Breast epithelium (tissue), 4 donors: Measurements from ENCODE around the gene APIP. TPM values are rescaled to one million over a fixed set of nuclear protein-coding genes. Genes with fewer than 3 reads are reported as not detected.
A peak's percentile ranks its signal among the peaks of the same experiment; 100 is the strongest.

Experiments
- DNase-seq, 2 donors: peaks; one replicate each; pipeline ENCODE4 v3.0.0-alpha.2; 2019; ENCODE audit warnings: low spot score in 2 of 2
- H3K27ac ChIP-seq, 2 donors: fragments of 200-600 bp; sonication (generic) in 1 of 2; one replicate each; pipeline ENCODE4 v1.5.1; 2016 to 2019; ENCODE audit warnings: mild to moderate bottlenecking in 1 of 2
- H3K27me3 ChIP-seq, 2 donors: fragments of 200-600 bp; sonication (generic) in 1 of 2; one replicate each; pipeline versions ENCODE4 v1.5.1 to v1.6.0; 2017 to 2019; ENCODE audit warnings: control low read depth in 1 of 2, mild to moderate bottlenecking in 1 of 2
- H3K36me3 ChIP-seq: fragments of 200-600 bp; one replicate; pipeline ENCODE4 v1.5.1; 2019
- H3K4me1 ChIP-seq, 2 donors: fragments of 200-600 bp; sonication (generic); one replicate each; pipeline ENCODE4 v1.5.1; 2016 to 2019; ENCODE audit warnings: control low read depth in 1 of 2
- H3K4me3 ChIP-seq, 3 donors: fragments of 200-600 bp; sonication (generic); 1 replicate in 2 of 3; 2 replicates in 1 of 3; pipeline ENCODE4 v1.5.1; 2016 to 2019; ENCODE audit warnings: mild to moderate bottlenecking in 3 of 3, moderate library complexity in 2 of 3
- H3K9me3 ChIP-seq, 2 donors: fragments of 200-600 bp; sonication (generic) in 1 of 2; one replicate each; pipeline ENCODE4 v1.5.1; 2016 to 2019; ENCODE audit warnings: control low read depth in 1 of 2
- POLR2A ChIP-seq: fragments of 450-650 bp; IDR thresholded peaks from one replicate; pipeline ENCODE4 v1.6.1; 2016; ENCODE audit warnings: antibody characterized with exemption, mild to moderate bottlenecking, moderate library complexity
- POLR2AphosphoS5 ChIP-seq, 3 donors: sonication (generic); formaldehyde crosslinking; IDR thresholded peaks; one replicate each; pipeline ENCODE4 v1.6.1; 2017; ENCODE audit warnings: antibody characterized with exemption in 3 of 3
- intact Hi-C: fragments of 100-400 bp; cut with DNase I; formaldehyde crosslinking; loops from one replicate; pipeline ENCODE4 v1.15.1; 2023; ENCODE audit warnings: low total_unique reads
- total RNA-seq, 3 donors: library from RNA; depleted of rRNA; stranded (reverse); fragments of >200 nt; gene quantifications; one replicate each; pipeline ENCODE4 v1.1.0, GENCODE V29; 2016
- TF ChIP-seq, protein P1 (sequence below), 3 donors: fragments of 450-650 bp; IDR thresholded peaks; one replicate each; pipeline ENCODE4 v1.5.1; 2016 to 2017; ENCODE audit warnings: antibody characterized with exemption in 3 of 3, mild to moderate bottlenecking in 3 of 3, moderate library complexity in 3 of 3

Gene APIP
- total RNA-seq, 3 donors from 2014 or later = 27.7 to 46.4 (median 29.8) TPM

DNA sequence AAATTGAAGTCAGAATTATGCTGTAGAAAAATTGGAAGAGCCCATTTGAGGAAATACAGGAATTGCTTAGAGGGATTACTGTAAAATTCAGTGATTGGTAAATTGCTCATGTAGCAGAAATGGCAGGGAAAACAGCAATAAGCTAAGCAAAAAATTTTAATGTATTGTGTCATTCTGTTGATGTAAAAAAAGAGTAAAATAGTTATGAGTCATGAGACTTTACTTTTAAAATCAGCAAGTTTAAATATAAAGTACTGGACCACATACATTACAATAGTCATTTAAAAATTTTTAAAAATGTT, 10.6 kb upstream of the APIP start:
- Histone ChIP-seq H3K27me3 (no peaks in the 10 kb centered on the region), H3K36me3 (no peaks in the 10 kb centered on the region), H3K4me1 (peaks cover 0 to 9% of the 10 kb centered on the region in 2 donors), H3K4me3 (no peak overlapping the region), H3K9me3 (no peaks in the 10 kb centered on the region), H3K27ac (no peak overlapping the region)
- TF ChIP-seq, protein P1, sequence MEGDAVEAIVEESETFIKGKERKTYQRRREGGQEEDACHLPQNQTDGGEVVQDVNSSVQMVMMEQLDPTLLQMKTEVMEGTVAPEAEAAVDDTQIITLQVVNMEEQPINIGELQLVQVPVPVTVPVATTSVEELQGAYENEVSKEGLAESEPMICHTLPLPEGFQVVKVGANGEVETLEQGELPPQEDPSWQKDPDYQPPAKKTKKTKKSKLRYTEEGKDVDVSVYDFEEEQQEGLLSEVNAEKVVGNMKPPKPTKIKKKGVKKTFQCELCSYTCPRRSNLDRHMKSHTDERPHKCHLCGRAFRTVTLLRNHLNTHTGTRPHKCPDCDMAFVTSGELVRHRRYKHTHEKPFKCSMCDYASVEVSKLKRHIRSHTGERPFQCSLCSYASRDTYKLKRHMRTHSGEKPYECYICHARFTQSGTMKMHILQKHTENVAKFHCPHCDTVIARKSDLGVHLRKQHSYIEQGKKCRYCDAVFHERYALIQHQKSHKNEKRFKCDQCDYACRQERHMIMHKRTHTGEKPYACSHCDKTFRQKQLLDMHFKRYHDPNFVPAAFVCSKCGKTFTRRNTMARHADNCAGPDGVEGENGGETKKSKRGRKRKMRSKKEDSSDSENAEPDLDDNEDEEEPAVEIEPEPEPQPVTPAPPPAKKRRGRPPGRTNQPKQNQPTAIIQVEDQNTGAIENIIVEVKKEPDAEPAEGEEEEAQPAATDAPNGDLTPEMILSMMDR (IDR thresholded peaks at IDR 0.05) = no peak
- TF ChIP-seq POLR2A (no peak), POLR2AphosphoS5 (IDR thresholded peaks at IDR 0.05) (no peak)
- no peak for DNase-seq
- intact Hi-C loops = no loop called here

DNA sequence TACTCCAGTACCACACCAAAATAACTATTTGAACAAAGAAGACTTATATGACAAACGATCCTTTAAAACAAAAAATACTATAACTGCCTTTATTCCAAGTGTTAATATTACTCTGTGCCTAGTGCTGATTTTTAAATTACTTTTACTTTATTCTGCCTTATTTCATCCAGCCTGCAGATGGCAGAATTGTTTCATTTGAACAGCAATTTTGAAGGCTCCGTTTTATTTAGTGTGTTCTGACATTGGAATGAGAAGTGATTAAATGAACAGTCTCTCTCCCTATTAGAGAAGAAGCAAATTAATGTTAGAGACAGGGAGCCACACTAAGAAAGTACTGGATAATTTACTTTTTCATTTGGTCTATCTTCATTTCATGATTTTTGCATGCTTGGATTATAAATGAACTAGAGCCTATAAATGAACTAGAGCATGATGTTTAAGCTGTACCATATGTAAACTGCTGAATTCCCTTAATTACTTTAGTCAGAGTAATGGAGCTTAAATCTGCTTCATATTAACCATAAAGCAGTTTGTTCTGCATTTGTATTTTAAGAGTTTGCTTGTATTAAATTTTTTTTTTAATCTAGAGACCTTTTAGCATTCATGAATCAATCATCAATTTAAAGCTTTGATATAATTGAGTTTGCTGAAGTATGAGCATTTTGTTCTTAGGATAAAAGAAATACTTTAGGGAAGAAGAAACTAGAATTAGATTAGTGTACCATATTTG, 10.1 kb upstream of the APIP start:
- Histone ChIP-seq H3K4me3 (no peak overlapping the region), H3K4me1 (peaks cover 0 to 9% of the 10 kb centered on the region in 2 donors), H3K27ac (no peak overlapping the region), H3K36me3 (no peaks in the 10 kb centered on the region), H3K27me3 (no peaks in the 10 kb centered on the region), H3K9me3 (no peaks in the 10 kb centered on the region)
- DNase-seq = no peak
- TF ChIP-seq POLR2A = no peak
- TF ChIP-seq, protein P1 (IDR thresholded peaks at IDR 0.05) = peak; percentile 55 to 88 (median 62)
- no peak for TF ChIP-seq POLR2AphosphoS5 (IDR thresholded peaks at IDR 0.05)
- intact Hi-C loops = no loop called here

DNA sequence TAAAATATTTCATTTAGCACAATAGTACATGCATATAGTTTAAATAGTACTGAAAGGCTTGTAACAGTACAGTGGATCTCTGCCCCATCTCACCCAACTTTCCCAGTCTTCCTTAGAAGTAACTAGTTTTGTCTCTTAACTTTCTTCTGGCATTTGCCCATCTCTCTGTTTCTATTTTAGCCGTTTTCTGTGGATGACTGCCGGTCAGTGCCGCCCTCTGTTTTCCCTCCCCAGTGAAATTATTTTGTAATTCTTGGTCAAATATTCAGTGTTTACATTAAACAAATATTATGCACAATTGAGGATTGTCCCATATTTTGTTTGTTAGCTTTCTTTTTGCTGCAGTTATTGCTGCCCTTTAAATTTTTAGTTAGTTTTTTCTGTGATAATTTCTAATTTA, 8.5 kb upstream of the APIP start:
- no peak overlapping the region for H3K4me3 ChIP-seq
- TF ChIP-seq POLR2A (no peak), POLR2AphosphoS5 (IDR thresholded peaks at IDR 0.05) (no peak)
- TF ChIP-seq, protein P1 (IDR thresholded peaks at IDR 0.05) = no peak
- H3K4me1 ChIP-seq = peaks cover 0 to 9% of the 10 kb centered on the region in 2 donors
- no peak for DNase-seq
- no peaks in the 10 kb centered on the region for H3K27me3 ChIP-seq
- no peaks in the 10 kb centered on the region for H3K36me3 ChIP-seq
- no peaks in the 10 kb centered on the region for H3K9me3 ChIP-seq
- intact Hi-C loops = no loop called here
- H3K27ac ChIP-seq = no peak overlapping the region

- Histone ChIP-seq H3K36me3 (no peaks in the 10 kb centered on the region), H3K27me3 (no peaks in the 10 kb centered on the region), H3K4me1 (peaks cover 0 to 12% of the 10 kb centered on the region in 2 donors), H3K27ac (no peak overlapping the region), H3K4me3 (no peak overlapping the region), H3K9me3 (no peaks in the 10 kb centered on the region)
- intact Hi-C loops = no loop called here
- no peak for DNase-seq
- TF ChIP-seq POLR2A (no peak), POLR2AphosphoS5 (IDR thresholded peaks at IDR 0.05) (no peak)
- TF ChIP-seq, protein P1 (IDR thresholded peaks at IDR 0.05) = no peak
Observed at GRCh38 chr11:34921156-34921555, 5.0 kb upstream of the APIP start.

- intact Hi-C loops = no loop called here
- H3K36me3 ChIP-seq = no peaks in the 10 kb centered on the region
- no peaks in the 10 kb centered on the region for H3K27me3 ChIP-seq
- H3K27ac ChIP-seq = peak overlapping the region; percentile 94 to 97
- peaks cover 0 to 8% of the 10 kb centered on the region in 2 donors for H3K4me1 ChIP-seq
- peak overlapping the region; percentile 81 to 86 (median 82) for H3K4me3 ChIP-seq
- no peaks in the 10 kb centered on the region for H3K9me3 ChIP-seq
- TF ChIP-seq, protein P1 (IDR thresholded peaks at IDR 0.05) = no peak
- TF ChIP-seq POLR2AphosphoS5 (IDR thresholded peaks at IDR 0.05) (no peak), POLR2A (no peak)
- DNase-seq = no peak
Observed at GRCh38 chr11:34916843-34917770, 928 bp upstream of the APIP start.
